ENCODE results near the gene LIMK1. TPM values are rescaled to one million over a fixed set of nuclear protein-coding genes. Genes with fewer than 3 reads are reported as not detected.

Gene LIMK1
- total RNA-seq, 1 donor from 2014 or later, result 79.3 TPM

GRCh38 chr7:74126220-74126880 lies 42.7 kb downstream of the LIMK1 start:
- no peak for TF ChIP-seq CTCF (conservative IDR thresholded peaks at IDR 0.05; ENCODE audit: low read depth, low read length)
- no peak for DNase-seq (ENCODE audit: low read depth)
- H3K4me3 ChIP-seq (ENCODE audit: low read depth, low read length), result no peak overlapping the region

- no peak for DNase-seq (ENCODE audit: low read depth)
- no peak overlapping the region for H3K4me3 ChIP-seq (ENCODE audit: low read depth, low read length)
- TF ChIP-seq CTCF (conservative IDR thresholded peaks at IDR 0.05; ENCODE audit: low read depth, low read length), result no peak
Measured at GRCh38 chr7:74129887-74130286, 46.3 kb downstream of the LIMK1 start.

GRCh38 chr7:74130518-74130917 lies 46.9 kb downstream of the LIMK1 start:
- TF ChIP-seq CTCF (conservative IDR thresholded peaks at IDR 0.05; ENCODE audit: low read depth, low read length), result no peak

GRCh38 chr7:74134117-74134620 lies 50.6 kb downstream of the LIMK1 start:
- H3K4me3 ChIP-seq (ENCODE audit: low read depth, low read length), result no peak overlapping the region
- DNase-seq (ENCODE audit: low read depth), result no peak
- no peak for TF ChIP-seq CTCF (conservative IDR thresholded peaks at IDR 0.05; ENCODE audit: low read depth, low read length)

More at GRCh38 chr7:74130518-74130917, 46.9 kb downstream of the LIMK1 start:
- no peak overlapping the region for H3K4me3 ChIP-seq (ENCODE audit: low read depth, low read length)
- no peak for DNase-seq (ENCODE audit: low read depth)

GRCh38 chr7:74138334-74138867 lies 54.8 kb downstream of the LIMK1 start:
- H3K4me3 ChIP-seq (ENCODE audit: low read depth, low read length), result no peak overlapping the region
- TF ChIP-seq CTCF (conservative IDR thresholded peaks at IDR 0.05; ENCODE audit: low read depth, low read length), result no peak
- no peak for DNase-seq (ENCODE audit: low read depth)

GRCh38 chr7:74138945-74139843 lies 55.6 kb downstream of the LIMK1 start:
- no peak for TF ChIP-seq CTCF (conservative IDR thresholded peaks at IDR 0.05; ENCODE audit: low read depth, low read length)
- DNase-seq (ENCODE audit: low read depth), result no peak
- no peak overlapping the region for H3K4me3 ChIP-seq (ENCODE audit: low read depth, low read length)
